ENCODE results near the gene THUMPD3. TPM values are rescaled to one million over a fixed set of nuclear protein-coding genes. Genes with fewer than 3 reads are reported as not detected.

Gene THUMPD3
- total and polyA plus RNA-seq, 12 donors = 40.3 to 72.1 (median 52.5) TPM

DNA sequence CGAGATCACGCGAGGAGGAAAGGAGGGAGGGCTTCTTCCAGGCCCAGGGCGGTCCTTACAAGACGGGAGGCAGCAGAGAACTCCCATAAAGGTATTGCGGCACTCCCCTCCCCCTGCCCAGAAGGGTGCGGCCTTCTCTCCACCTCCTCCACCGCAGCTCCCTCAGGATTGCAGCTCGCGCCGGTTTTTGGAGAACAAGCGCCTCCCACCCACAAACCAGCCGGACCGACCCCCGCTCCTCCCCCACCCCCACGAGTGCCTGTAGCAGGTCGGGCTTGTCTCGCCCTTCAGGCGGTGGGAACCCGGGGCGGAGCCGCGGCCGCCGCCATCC, 33.4 kb downstream of the THUMPD3 start:
- H3K4me3 ChIP-seq = peak overlapping the region; percentile 49 to 97 (median 90)
- TF ChIP-seq, protein P1, sequence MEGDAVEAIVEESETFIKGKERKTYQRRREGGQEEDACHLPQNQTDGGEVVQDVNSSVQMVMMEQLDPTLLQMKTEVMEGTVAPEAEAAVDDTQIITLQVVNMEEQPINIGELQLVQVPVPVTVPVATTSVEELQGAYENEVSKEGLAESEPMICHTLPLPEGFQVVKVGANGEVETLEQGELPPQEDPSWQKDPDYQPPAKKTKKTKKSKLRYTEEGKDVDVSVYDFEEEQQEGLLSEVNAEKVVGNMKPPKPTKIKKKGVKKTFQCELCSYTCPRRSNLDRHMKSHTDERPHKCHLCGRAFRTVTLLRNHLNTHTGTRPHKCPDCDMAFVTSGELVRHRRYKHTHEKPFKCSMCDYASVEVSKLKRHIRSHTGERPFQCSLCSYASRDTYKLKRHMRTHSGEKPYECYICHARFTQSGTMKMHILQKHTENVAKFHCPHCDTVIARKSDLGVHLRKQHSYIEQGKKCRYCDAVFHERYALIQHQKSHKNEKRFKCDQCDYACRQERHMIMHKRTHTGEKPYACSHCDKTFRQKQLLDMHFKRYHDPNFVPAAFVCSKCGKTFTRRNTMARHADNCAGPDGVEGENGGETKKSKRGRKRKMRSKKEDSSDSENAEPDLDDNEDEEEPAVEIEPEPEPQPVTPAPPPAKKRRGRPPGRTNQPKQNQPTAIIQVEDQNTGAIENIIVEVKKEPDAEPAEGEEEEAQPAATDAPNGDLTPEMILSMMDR (IDR thresholded peaks at IDR 0.05) = no peak
- 1% methylated on average over 24 to 25 of the region's 25 CpGs for WGBS, 2 donors

DNA sequence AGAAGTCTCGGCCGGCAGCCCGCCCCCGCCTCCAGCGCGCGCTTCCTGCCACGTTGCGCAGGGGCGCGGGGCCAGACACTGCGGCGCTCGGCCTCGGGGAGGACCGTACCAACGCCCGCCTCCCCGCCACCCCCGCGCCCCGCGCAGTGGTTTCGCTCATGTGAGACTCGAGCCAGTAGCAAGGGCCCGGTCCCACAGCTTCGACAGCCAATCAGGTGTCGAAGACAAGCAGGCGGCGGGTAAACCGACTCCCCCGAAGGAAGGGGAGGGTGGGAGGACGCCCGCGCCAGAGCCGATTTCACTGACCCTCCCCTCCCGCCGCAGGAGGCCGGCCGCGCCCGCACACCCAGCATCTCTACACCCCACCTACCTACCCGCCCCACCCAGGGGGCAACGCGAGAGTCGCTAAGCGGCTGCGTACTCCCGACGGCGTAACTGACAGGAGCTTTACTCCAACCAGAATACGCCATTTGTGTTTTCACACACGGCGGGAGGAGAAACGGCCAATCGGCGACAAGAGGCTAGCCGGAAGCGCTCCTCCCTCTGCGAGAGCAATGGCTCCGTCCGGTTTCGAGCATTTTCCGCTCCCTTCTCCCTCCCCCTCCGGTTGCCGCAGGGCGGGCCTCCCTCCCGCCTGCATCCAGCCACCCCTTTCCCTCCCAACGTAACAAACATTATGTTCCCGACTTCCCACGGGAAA, 33.9 kb downstream of the THUMPD3 start:
- peak overlapping the region; percentile 49 to 97 (median 90) for H3K4me3 ChIP-seq
- no peaks in the 10 kb centered on the region for H3K27me3 ChIP-seq
- DNase-seq = peak; percentile 98
- H3K36me3 ChIP-seq = peaks cover 0 to 37% (median 10%) of the 10 kb centered on the region in 9 donors
- H3K27ac ChIP-seq = peak overlapping the region; percentile 90 to 99 (median 99)
- no peaks in the 10 kb centered on the region for H3K9me3 ChIP-seq
- peak; percentile 85 to 95 (median 91) for ATAC-seq
- intact Hi-C loops (cut with DNase I) = loop anchor here in 5 of 10 donors (1.0 to 5.0 kb wide), 4 partner anchors 26 to 34 kb away; partner anchors contain the start of gene THUMPD3 (in 4 of the 5)
- TF ChIP-seq, protein P1 (IDR thresholded peaks at IDR 0.05) = peak in 1 of 9 donors; percentile 3
- WGBS, 2 donors = 0% methylated on average over 64 to 71 of the region's 71 CpGs
- H3K4me1 ChIP-seq = peaks cover 16 to 77% (median 67%) of the 10 kb centered on the region in 9 donors

More for the DNA sequence above, 33.4 kb downstream of the THUMPD3 start:
- Histone ChIP-seq H3K36me3 (peaks cover 0 to 42% (median 12%) of the 10 kb centered on the region in 9 donors), H3K4me1 (peaks cover 16 to 77% (median 67%) of the 10 kb centered on the region in 9 donors), H3K27me3 (no peaks in the 10 kb centered on the region), H3K9me3 (no peaks in the 10 kb centered on the region), H3K27ac (peak overlapping the region; percentile 90 to 99 (median 99))
- intact Hi-C loops (cut with DNase I) = loop anchor here in 5 of 10 donors (1.0 to 5.0 kb wide), 4 partner anchors 26 to 34 kb away; partner anchors contain the start of gene THUMPD3 (in 4 of the 5)
- peak in 1 of 2 donors; percentile 85 for DNase-seq
- ATAC-seq = peak; percentile 17 to 66 (median 35)

DNA sequence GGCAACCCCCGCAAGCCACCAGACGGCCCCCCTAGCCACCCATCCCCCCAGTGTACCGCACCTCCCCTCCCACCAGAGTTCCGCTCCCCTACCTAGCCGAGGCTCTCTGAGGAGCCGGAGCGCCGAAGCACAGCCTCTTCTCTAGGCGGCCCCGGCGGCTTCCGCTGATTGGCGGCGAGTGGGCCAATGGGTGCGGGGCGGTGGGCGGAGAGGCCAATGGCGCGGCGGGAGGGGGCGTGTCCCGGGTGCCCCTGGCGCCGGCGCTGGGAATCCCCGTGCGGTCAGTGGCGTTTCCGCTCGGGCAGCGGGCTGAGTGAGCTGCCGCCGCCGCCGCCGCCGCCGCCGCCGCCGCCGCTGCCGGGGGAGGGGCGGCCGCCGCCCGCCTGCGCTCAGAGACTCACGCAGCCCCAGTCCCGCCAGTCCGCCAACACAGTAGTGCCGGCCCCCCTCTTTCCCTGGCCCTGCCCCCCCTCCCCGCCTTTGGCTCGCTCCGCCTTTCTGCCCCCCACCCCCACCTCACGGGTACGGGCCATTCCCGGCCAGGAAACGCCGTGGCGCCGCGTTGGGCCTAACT, 34.6 kb downstream of the THUMPD3 start, which contains the start of gene SETD5:
Gene SETD5, plus strand, starts transcription at position 284 of the 574 bp plus-strand sequence. CDS start 31,324 bp downstream, outside the sequence.
- ATAC-seq (peak; percentile 77 to 91 (median 87)), DNase-seq (peak; percentile 98 to 99)
- 0 to 1% methylated on average over 37 to 52 of the region's 63 CpGs for WGBS, 2 donors
- intact Hi-C loops (cut with DNase I) = loop anchor here in 4 of 10 donors (2.0 to 5.0 kb wide), 3 partner anchors 25 to 35 kb away; partner anchors contain the start of gene THUMPD3 (in 4 of the 4)
- TF ChIP-seq, protein P1 (IDR thresholded peaks at IDR 0.05) = no peak
- Histone ChIP-seq H3K4me3 (peak within 1 kb of the TSS; percentile 67 to 97 (median 90)), H3K4me1 (peaks cover 16 to 77% (median 67%) of the 10 kb centered on the region in 9 donors), H3K27me3 (no peaks in the 10 kb centered on the region), H3K9me3 (no peaks in the 10 kb centered on the region), H3K36me3 (peaks cover 0 to 30% (median 10%) of the 10 kb centered on the region in 9 donors), H3K27ac (peak within 1 kb of the TSS; percentile 90 to 99 (median 99))

All from heart right ventricle (tissue), 16 donors.